ENCODE results near the gene STYXL1.

DNA sequence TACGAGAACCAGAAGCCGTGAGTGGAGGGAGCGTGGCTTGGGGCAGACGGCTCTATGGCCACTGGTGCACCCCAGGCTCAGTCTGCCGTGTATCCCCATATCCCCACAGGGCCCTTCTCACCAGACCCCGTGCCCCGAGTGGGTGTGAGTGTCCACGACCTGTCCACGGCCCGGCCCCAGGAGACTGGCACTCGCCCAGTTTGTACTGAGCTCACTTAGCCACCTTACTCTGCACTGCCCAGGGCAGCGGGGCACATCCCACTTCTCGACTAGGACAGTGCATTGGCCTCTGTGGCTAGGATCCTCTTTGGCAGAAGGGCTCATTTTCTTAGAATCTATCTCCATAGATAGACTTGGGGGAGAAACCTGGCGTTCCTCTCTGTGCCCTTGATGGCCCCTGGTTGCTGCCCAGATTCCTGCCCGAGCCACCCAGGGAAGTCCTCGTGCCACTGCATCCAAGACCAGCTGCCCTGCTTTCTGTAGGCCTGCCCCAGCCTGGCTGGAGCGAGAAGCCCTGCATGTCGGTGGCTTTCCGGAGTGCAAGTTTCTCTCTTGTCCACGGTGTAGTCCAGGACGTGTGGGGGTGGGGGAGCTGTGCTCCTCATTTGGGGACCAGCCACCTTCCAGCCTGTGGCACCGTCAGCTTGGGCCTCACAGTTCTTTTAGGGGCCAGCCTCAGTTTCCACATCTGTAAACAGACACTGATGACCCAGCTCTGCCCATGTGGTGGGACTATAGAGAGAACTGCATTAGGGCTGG lies 65.3 kb downstream of the STYXL1 start:
- TF ChIP-seq, protein P1, sequence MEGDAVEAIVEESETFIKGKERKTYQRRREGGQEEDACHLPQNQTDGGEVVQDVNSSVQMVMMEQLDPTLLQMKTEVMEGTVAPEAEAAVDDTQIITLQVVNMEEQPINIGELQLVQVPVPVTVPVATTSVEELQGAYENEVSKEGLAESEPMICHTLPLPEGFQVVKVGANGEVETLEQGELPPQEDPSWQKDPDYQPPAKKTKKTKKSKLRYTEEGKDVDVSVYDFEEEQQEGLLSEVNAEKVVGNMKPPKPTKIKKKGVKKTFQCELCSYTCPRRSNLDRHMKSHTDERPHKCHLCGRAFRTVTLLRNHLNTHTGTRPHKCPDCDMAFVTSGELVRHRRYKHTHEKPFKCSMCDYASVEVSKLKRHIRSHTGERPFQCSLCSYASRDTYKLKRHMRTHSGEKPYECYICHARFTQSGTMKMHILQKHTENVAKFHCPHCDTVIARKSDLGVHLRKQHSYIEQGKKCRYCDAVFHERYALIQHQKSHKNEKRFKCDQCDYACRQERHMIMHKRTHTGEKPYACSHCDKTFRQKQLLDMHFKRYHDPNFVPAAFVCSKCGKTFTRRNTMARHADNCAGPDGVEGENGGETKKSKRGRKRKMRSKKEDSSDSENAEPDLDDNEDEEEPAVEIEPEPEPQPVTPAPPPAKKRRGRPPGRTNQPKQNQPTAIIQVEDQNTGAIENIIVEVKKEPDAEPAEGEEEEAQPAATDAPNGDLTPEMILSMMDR (IDR thresholded peaks at IDR 0.05; ENCODE audit: poor library complexity): no peak
- TF ChIP-seq EZH2 (IDR thresholded peaks at IDR 0.05; ENCODE audit: borderline replicate concordance) (no peak), EZH2phosphoT487 (IDR thresholded peaks at IDR 0.05; ENCODE audit: low read depth, severe bottlenecking, unreplicated experiment) (no peak)
